NK-92 (cell line): Measurements from ENCODE around the gene ZNF827.

Source experiments
- DNase-seq: peaks from one replicate; lab custom pipeline; 2025; ENCODE audit not compliant: unreplicated experiment; lab: John Stamatoyannopoulos, UW

The ZNF827 gene, protein sequence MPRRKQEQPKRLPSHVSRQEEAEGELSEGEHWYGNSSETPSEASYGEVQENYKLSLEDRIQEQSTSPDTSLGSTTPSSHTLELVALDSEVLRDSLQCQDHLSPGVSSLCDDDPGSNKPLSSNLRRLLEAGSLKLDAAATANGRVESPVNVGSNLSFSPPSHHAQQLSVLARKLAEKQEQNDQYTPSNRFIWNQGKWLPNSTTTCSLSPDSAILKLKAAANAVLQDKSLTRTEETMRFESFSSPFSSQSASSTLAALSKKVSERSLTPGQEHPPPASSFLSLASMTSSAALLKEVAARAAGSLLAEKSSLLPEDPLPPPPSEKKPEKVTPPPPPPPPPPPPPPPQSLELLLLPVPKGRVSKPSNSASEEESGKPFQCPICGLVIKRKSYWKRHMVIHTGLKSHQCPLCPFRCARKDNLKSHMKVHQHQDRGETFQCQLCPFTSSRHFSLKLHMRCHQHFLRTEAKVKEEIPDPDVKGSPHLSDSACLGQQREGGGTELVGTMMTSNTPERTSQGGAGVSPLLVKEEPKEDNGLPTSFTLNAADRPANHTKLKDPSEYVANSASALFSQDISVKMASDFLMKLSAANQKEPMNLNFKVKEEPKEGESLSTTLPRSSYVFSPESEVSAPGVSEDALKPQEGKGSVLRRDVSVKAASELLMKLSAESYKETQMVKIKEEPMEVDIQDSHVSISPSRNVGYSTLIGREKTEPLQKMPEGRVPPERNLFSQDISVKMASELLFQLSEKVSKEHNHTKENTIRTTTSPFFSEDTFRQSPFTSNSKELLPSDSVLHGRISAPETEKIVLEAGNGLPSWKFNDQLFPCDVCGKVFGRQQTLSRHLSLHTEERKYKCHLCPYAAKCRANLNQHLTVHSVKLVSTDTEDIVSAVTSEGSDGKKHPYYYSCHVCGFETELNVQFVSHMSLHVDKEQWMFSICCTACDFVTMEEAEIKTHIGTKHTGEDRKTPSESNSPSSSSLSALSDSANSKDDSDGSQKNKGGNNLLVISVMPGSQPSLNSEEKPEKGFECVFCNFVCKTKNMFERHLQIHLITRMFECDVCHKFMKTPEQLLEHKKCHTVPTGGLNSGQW

GRCh38 chr4:145938618-145939440 lies at the start of gene ZNF827:
ZNF827 (minus strand) TSS chr4:145938823; CDS start chr4:145938407, 416 bp downstream.
- no peak for DNase-seq

- DNase-seq = no peak
Observed at GRCh38 chr4:145984563-145984962, 45.9 kb upstream of the ZNF827 start.

GRCh38 chr4:145982791-145983190 lies 44.2 kb upstream of the ZNF827 start:
- no peak for DNase-seq

DNA sequence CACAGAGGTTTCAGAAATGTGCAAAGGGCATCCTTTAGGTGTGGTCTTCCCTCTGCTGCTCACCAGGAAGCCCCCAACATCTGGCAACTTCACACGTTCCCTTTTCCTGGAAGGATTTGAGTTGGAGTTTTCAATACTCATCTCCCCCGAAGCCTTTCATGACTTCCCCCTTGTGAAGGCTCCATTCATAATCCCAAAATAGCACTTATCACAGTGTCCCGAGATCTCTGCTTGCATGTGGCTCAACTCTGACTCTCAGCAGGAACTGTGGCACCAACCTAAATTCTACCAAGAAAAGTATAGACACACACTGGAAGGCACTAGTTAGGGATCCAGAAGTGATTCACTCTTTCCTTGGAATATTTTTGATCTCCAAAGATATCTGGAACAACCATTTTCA lies 40.5 kb upstream of the ZNF827 start:
- no peak for DNase-seq

GRCh38 chr4:145976680-145977079 lies 38.1 kb upstream of the ZNF827 start:
- no peak for DNase-seq

DNA sequence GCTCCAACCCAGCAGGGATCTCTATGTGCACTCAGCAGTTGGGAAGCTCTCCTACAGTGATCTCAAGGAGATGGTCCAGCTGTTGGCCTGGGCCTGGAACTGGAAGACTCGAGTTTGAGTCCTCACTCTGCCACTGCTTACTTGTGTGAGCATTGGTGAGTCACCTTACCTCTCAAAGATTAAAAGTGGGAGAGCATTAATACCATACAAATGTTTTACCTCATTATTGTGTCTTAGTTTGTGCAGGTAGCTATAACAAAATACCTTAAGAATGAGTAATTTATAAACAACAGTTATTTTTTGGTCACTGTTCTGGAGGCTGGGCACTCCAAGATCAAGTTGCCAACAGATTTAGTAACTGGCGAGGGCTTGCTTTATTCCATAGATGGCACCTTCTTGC lies 21.4 kb upstream of the ZNF827 start:
- no peak for DNase-seq

- DNase-seq = no peak
Observed at GRCh38 chr4:145957302-145957701, 18.7 kb upstream of the ZNF827 start.

- no peak for DNase-seq
Observed at GRCh38 chr4:145956288-145956890, 17.8 kb upstream of the ZNF827 start.

DNA sequence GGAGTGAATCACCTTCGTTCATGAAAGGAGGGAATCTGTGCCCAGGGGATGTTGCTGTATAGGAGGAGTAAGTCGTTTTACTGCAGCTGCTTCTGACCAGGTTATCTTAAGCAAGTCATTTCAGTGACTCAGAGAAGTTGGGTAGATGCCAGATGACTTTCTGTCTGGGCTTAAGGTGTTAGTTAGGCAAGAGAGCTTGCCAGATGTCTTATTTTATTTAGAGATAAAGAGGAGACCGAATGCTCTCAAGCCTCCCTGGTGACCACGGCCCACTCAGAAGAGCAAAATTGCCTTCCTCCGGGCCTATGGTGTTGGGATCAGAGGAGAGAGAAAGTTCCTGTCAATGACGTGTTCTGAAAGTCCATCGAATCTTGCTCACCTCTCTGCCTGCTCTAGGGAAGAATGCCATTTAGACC lies 16.3 kb upstream of the ZNF827 start:
- no peak for DNase-seq

DNA sequence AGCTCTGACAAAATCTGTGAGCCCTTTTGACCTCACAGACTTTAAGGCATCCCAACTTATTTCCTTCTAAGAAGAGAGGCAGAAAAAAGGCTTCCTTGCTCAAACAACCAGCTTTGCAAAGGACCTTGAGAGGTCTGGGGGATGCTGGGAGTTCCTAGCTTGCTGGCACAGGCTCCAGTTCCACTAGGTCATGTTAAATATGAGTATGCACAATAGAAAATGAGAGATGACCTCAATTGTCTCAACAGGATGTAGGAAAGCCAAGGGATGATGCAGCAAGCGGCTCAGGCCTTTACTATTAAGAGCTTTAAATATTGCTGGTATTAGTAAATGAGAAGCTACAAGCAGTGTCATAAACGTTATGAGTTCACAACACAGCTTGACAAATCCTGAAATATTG lies 13.3 kb upstream of the ZNF827 start:
- no peak for DNase-seq

GRCh38 chr4:145945431-145946155 lies 7.0 kb upstream of the ZNF827 start:
- DNase-seq = no peak

DNA sequence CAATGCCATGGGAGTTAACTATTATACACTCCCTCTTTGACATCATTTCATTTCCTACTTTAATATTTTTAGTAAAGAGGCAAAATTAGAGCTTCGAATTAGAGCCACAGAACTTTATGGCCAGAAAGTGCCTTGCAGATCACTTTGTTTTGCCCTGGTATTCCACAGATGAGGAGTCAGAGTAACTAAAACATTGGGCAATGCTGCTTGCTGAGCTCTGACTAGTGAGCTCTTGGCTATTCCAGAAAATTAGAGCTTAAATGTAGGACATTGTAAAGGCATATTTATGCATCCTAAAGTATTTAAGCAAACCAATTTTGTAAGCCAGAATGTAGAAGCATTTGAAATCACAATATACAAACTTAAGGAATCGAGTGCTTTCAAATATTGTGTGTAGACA lies 6.3 kb upstream of the ZNF827 start:
- no peak for DNase-seq

DNA sequence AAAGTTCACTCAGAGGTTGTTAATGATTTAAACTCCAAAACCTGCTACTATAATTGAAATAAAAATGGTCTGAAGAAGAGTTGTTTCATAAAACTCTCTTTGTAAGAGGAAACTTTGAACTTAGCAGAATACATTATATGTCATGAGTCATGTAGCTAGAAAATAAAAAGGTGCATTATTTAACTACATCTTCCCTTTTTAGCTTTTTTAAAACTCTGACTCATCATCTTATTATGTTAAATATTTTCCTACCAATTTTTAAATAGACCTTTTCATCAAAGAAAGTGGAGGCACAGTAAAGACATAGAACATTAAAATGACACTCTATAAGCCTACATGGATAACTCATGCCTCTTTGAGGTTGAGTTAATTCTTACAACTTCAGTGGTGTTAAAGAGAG lies 1.2 kb upstream of the ZNF827 start:
- DNase-seq = no peak

DNA sequence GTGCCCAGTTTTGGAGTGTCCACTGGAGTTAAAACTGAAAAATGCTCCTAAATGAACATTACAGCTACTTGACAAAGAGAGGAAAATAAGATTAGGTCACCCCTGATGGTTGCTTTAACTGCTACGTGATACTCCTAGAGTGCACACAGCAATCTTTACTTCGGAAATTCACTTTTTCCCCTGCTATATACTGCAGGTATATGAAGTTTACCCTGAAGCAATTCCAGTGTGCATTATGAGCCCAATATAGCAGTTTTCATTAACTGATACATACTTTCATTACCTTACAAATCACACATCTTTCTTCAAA lies 773 bp upstream of the ZNF827 start:
- no peak for DNase-seq

- no peak for DNase-seq
Observed at GRCh38 chr4:145937971-145938611, 532 bp downstream of the ZNF827 start.

GRCh38 chr4:145936997-145937901 lies 1.4 kb downstream of the ZNF827 start:
- no peak for DNase-seq

DNA sequence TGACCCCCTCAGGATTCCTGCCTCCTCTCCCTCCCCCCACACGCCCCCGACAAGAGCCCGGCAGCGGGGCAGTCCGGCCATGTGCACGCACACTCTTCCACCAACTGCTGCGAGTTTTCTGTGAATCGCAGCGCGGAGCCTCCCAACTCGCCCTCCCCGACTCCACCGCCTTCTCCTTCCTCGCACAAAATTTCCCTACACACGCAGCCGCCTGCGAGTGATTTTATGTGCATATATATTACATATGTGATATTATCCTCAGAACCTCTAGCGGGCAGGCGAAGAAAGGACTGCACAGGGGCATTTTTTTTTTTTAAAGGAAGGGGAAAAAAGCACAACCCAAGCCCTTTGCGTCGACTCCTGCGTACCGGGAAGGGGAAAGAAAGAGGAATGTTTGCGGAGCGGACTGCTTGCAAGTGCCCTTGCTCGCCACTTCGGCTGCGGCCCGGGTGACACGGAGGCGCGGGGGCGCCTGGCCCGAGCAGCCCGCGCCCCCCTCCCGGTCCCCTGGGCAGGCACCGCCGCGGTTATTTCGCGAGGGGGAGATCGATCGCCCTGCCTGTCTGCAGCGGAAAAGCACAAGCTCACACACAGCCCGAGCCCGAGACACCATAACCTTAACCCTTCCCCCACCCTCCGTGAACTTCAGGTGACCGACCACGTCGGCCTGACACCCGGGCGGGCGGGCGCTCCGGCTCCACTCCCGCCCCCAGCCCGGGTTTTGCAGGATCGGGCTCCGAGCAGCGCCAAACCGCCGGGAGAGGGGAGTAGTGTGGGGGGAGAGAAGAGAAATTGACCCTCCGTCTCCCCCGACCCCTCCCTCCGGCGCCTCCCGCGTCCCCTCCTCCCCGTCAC lies 2.3 kb downstream of the ZNF827 start:
- DNase-seq = no peak
